ENCODE data around the gene CTNNAL1.

GRCh38 chr9:108910914-108911313 is 102.4 kb downstream of the CTNNAL1 start:
- TF ChIP-seq CTCF (IDR thresholded peaks at IDR 0.05), result no peak
- TF ChIP-seq POLR2AphosphoS5 (IDR thresholded peaks at IDR 0.05), result no peak
- no peak for TF ChIP-seq POLR2A (IDR thresholded peaks at IDR 0.05)
